Right lobe of liver (tissue), 4 donors: Measurements from ENCODE around the gene HOXD4.

ENCODE experiments used
- POLR2A ChIP-seq: fragments of 450-650 bp; IDR thresholded peaks from one replicate; pipeline ENCODE4 v1.6.1; 2017; ENCODE audit warnings: antibody characterized with exemption, mild to moderate bottlenecking
- TF ChIP-seq, protein P1 (sequence below), 4 donors: fragments of 200-600 bp in 3 of 4; fragments of 450-650 bp in 1 of 4; IDR thresholded peaks; one replicate each; pipeline versions ENCODE4 v1.5.1 to v1.8.0; 2016 to 2022; ENCODE audit warnings: antibody characterized with exemption in 4 of 4, mild to moderate bottlenecking in 2 of 4
- donor health status: DM: no; HTN: no; CAD: no.
- donor health status: DM: no; HTN: no; CAD: no.
- donor health status: DM: no; HTN: yes; CAD: no.

GRCh38 chr2:176147210-176147799, 4.0 kb upstream of the HOXD4 start:
- TF ChIP-seq, protein P1, sequence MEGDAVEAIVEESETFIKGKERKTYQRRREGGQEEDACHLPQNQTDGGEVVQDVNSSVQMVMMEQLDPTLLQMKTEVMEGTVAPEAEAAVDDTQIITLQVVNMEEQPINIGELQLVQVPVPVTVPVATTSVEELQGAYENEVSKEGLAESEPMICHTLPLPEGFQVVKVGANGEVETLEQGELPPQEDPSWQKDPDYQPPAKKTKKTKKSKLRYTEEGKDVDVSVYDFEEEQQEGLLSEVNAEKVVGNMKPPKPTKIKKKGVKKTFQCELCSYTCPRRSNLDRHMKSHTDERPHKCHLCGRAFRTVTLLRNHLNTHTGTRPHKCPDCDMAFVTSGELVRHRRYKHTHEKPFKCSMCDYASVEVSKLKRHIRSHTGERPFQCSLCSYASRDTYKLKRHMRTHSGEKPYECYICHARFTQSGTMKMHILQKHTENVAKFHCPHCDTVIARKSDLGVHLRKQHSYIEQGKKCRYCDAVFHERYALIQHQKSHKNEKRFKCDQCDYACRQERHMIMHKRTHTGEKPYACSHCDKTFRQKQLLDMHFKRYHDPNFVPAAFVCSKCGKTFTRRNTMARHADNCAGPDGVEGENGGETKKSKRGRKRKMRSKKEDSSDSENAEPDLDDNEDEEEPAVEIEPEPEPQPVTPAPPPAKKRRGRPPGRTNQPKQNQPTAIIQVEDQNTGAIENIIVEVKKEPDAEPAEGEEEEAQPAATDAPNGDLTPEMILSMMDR (IDR thresholded peaks at IDR 0.05), result no peak
- no peak for TF ChIP-seq POLR2A
